GM23338 (cell line): Measurements from ENCODE around the gene CBFA2T3.

ENCODE experiments used
- CTCF ChIP-seq, 2 experiments: fragments of 200-600 bp in 1 of 2; sonication (generic) in 1 of 2; conservative IDR thresholded peaks; 2 replicates each; pipeline versions ENCODE4 v1.5.1 to v1.6.1; 2016 to 2017; ENCODE audit warnings: antibody characterized with exemption in 2 of 2, low read depth in 2 of 2, mild to moderate bottlenecking in 2 of 2, moderate library complexity in 1 of 2
- EZH2 ChIP-seq: fragments of 200-600 bp; sonication (generic); IDR thresholded peaks from one replicate; pipeline ENCODE4 v1.8.0; 2017; ENCODE audit warnings: antibody characterized with exemption, mild to moderate bottlenecking, low read depth; ENCODE audit not compliant: unreplicated experiment
- EZH2phosphoT487 ChIP-seq: fragments of 200-600 bp; sonication (generic); IDR thresholded peaks from one replicate; pipeline ENCODE4 v1.8.1; 2018; ENCODE audit warnings: antibody characterized with exemption; ENCODE audit not compliant: unreplicated experiment

GRCh38 chr16:88881007-88881615 is 95.9 kb downstream of the CBFA2T3 start:
- TF ChIP-seq CTCF (conservative IDR thresholded peaks at IDR 0.05; ENCODE audit: low read depth in 2 of 2) = no peak
- no peak for TF ChIP-seq EZH2
- no peak for TF ChIP-seq EZH2phosphoT487
